Measurements from ENCODE around the gene NELFCD.
"Not testable (repeated sequence)": the region's sequence is repeated elsewhere in the genome, so short reads cannot be mapped to it uniquely, and the experiment has no call there.

Gene NELFCD

GRCh38 chr20:58973179-58973578 lies 7.9 kb upstream of the NELFCD start:
- no peak for DNase-seq (ENCODE audit: low read depth)

GRCh38 chr20:58973866-58974265 lies 7.2 kb upstream of the NELFCD start:
- DNase-seq (ENCODE audit: low read depth), result no peak

GRCh38 chr20:58975353-58975752 lies 5.7 kb upstream of the NELFCD start:
- no peak for DNase-seq (ENCODE audit: low read depth)

- DNase-seq (ENCODE audit: low read depth), result no peak
Observed at GRCh38 chr20:58976061-58976730, 4.9 kb upstream of the NELFCD start.

GRCh38 chr20:58978351-58979190 lies 2.5 kb upstream of the NELFCD start:
- DNase-seq (ENCODE audit: low read depth), result no peak

GRCh38 chr20:58981628-58982364 lies 740 bp downstream of the NELFCD start:
- DNase-seq (ENCODE audit: low read depth), result no peak

GRCh38 chr20:58982406-58983114 lies 1.5 kb downstream of the NELFCD start:
- DNase-seq (ENCODE audit: low read depth), result no peak

- not testable (repeated sequence) for DNase-seq (ENCODE audit: low read depth)
Observed at GRCh38 chr20:58983115-58983468, 2.0 kb downstream of the NELFCD start.

- no peak for DNase-seq (ENCODE audit: low read depth)
Observed at GRCh38 chr20:58984691-58985090, 3.6 kb downstream of the NELFCD start.

GRCh38 chr20:58985656-58986055 lies 4.6 kb downstream of the NELFCD start:
- DNase-seq (ENCODE audit: low read depth), result no peak

- no peak for DNase-seq (ENCODE audit: low read depth)
Observed at GRCh38 chr20:58986286-58986967, 5.4 kb downstream of the NELFCD start.

GRCh38 chr20:58986968-58987517 lies 6.0 kb downstream of the NELFCD start:
- no peak for DNase-seq (ENCODE audit: low read depth)

- no peak for DNase-seq (ENCODE audit: low read depth)
Observed at GRCh38 chr20:58987790-58988564, 6.9 kb downstream of the NELFCD start.

GRCh38 chr20:58988565-58988882 lies 7.5 kb downstream of the NELFCD start:
- DNase-seq (ENCODE audit: low read depth), result no peak

- no peak for DNase-seq (ENCODE audit: low read depth)
Observed at GRCh38 chr20:58989196-58989595, 8.1 kb downstream of the NELFCD start.

- no peak for DNase-seq (ENCODE audit: low read depth)
Observed at GRCh38 chr20:58990651-58991445, 9.8 kb downstream of the NELFCD start.

GRCh38 chr20:58991715-58992114 lies 10.7 kb downstream of the NELFCD start:
- no peak for DNase-seq (ENCODE audit: low read depth)

GRCh38 chr20:58992911-58993310 lies 11.9 kb downstream of the NELFCD start:
- DNase-seq (ENCODE audit: low read depth), result no peak

GRCh38 chr20:58993332-58994248 lies 12.5 kb downstream of the NELFCD start:
- DNase-seq (ENCODE audit: low read depth), result no peak
